LNCaP clone FGC (cell line): ENCODE data around the gene RNU7-1.

Experiments used
- DNase-seq: peaks from one replicate; pipeline ENCODE4 v3.0.0-alpha.2; 2011; ENCODE audit warnings: low read depth
- H3K4me3 ChIP-seq: 2 replicates; pipeline ENCODE4 v1.5.1; 2011; ENCODE audit warnings: mild to moderate bottlenecking, low read depth, low read length, control low read depth
- TF ChIP-seq, protein P1 (sequence below): IDR thresholded peaks from 2 replicates; pipeline ENCODE4 v1.5.1; 2012; ENCODE audit warnings: mild to moderate bottlenecking; ENCODE audit not compliant: control insufficient read depth, insufficient read depth; ENCODE audit errors: extremely low read depth

The RNU7-1 gene

DNA sequence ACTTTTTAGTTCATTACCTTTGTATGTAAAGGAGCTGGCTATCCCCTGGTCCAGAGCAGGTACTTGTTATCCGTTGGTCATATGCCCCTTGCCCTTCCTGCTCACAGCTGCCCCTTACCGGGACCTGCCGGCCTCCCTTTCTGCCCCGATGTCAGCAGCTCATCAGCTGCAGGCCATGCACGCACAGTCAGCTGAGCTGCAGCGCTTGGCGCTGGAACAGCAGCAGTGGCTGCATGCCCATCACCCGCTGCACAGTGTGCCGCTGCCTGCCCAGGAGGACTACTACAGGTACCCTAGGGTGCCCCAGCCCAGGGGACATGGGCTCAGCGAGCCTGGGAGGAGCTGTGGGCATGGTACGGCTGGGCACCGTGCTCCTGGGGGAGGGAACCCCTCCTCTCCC, 2.3 kb upstream of the RNU7-1 start:
- TF ChIP-seq, protein P1, sequence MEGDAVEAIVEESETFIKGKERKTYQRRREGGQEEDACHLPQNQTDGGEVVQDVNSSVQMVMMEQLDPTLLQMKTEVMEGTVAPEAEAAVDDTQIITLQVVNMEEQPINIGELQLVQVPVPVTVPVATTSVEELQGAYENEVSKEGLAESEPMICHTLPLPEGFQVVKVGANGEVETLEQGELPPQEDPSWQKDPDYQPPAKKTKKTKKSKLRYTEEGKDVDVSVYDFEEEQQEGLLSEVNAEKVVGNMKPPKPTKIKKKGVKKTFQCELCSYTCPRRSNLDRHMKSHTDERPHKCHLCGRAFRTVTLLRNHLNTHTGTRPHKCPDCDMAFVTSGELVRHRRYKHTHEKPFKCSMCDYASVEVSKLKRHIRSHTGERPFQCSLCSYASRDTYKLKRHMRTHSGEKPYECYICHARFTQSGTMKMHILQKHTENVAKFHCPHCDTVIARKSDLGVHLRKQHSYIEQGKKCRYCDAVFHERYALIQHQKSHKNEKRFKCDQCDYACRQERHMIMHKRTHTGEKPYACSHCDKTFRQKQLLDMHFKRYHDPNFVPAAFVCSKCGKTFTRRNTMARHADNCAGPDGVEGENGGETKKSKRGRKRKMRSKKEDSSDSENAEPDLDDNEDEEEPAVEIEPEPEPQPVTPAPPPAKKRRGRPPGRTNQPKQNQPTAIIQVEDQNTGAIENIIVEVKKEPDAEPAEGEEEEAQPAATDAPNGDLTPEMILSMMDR, result no peak
- DNase-seq, result no peak
- no peak overlapping the region for H3K4me3 ChIP-seq

DNA sequence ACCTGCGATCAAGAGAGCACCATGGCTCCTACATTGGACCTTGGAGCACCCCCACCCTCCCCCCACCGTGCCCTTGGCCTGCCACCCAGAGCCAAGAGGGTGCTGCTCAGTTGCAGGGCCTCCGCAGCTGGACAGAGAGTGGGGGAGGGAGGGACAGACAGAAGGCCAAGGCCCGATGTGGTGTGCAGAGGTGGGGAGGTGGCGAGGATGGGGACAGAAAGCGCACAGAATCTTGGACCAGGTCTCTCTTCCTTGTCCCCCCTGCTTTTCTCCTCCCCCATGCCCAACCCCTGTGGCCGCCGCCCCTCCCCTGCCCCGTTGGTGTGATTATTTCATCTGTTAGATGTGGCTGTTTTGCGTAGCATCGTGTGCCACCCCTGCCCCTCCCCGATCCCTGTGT, 1.8 kb upstream of the RNU7-1 start:
- TF ChIP-seq, protein P1, result no peak
- no peak for DNase-seq
- H3K4me3 ChIP-seq, result no peak overlapping the region

GRCh38 chr12:6942331-6942665, 1.3 kb upstream of the RNU7-1 start:
- TF ChIP-seq, protein P1, result no peak
- DNase-seq, result no peak
- no peak overlapping the region for H3K4me3 ChIP-seq

DNA sequence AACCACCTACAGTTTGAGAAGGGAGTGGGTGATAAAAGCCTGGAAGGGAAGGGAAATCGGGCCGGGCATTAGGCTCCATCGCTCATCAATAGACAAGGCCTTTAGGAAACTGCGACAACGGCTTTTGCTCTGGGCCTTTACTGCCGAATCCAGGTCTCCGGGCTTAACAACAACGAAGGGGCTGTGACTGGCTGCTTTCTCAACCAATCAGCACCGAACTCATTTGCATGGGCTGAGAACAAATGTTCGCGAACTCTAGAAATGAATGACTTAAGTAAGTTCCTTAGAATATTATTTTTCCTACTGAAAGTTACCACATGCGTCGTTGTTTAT, 261 bp upstream of the RNU7-1 start:
- TF ChIP-seq, protein P1, result no peak
- peak overlapping the region; percentile 85 for H3K4me3 ChIP-seq
- peak; percentile 86 for DNase-seq

GRCh38 chr12:6944381-6945186, 968 bp downstream of the RNU7-1 start:
- peak; percentile 90 for DNase-seq
- TF ChIP-seq, protein P1, result peak; percentile 94
- H3K4me3 ChIP-seq, result peak overlapping the region; percentile 85

DNA sequence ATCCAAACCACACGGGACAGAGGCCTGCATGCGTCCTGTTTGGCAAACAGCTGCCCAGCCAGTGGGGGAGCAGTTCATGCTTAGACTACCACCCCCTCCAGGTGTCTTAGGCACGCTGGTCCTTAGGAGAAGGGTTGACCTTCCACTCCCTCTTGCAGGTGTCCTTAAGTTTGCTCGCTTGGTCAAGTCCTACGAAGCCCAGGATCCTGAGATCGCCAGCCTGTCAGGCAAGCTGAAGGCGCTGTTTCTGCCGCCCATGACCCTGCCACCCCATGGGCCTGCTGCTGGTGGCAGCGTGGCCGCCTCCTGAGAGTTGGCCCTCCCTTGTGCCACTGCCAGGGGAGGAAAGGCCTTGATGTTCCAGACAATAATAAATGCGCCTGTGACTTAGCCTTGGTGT, 2.0 kb downstream of the RNU7-1 start:
- peak overlapping the region; percentile 85 for H3K4me3 ChIP-seq
- no peak for DNase-seq
- TF ChIP-seq, protein P1, result no peak
